T follicular helper cell (primary cell): ENCODE results near the gene DCP1B.
A peak's percentile ranks its signal among the peaks of the same experiment; 100 is the strongest.

ENCODE experiments used
- DNase-seq: peaks from one replicate; pipeline ENCODE4 v3.0.0-alpha.2; 2020; ENCODE audit warnings: low read depth
- total RNA-seq, 2 experiments: gene quantifications; one replicate each; lab custom pipeline; 2026; lab: John Stamatoyannopoulos, UW

The DCP1B gene
- 11.5 to 23.3 reads per million in 2 experiments for total RNA-seq

- DNase-seq, result peak; percentile 87
Measured at GRCh38 chr12:2004113-2004929, at the start of gene DCP1B. DCP1B (minus strand) TSS chr12:2004457; CDS start chr12:2004431, 26 bp downstream.

GRCh38 chr12:2053691-2054090 lies 49.4 kb upstream of the DCP1B start:
- DNase-seq, result no peak

- DNase-seq, result peak; percentile 10
Measured at GRCh38 chr12:2052826-2053678, 48.8 kb upstream of the DCP1B start, which contains the start of gene CACNA1C. CACNA1C (plus strand) TSS chr12:2052987; CDS start chr12:2053563, 576 bp downstream.

- DNase-seq, result no peak
Measured at GRCh38 chr12:2051700-2052621, 47.7 kb upstream of the DCP1B start.

- no peak for DNase-seq
Measured at GRCh38 chr12:2049604-2050540, 45.6 kb upstream of the DCP1B start.

- no peak for DNase-seq
Measured at GRCh38 chr12:2047752-2048151, 43.5 kb upstream of the DCP1B start.

- DNase-seq, result no peak
Measured at GRCh38 chr12:2046957-2047356, 42.7 kb upstream of the DCP1B start.

- DNase-seq, result no peak
Measured at GRCh38 chr12:2044165-2044564, 39.9 kb upstream of the DCP1B start.

- no peak for DNase-seq
Measured at GRCh38 chr12:2043054-2043453, 38.8 kb upstream of the DCP1B start.

GRCh38 chr12:2039034-2039433 lies 34.8 kb upstream of the DCP1B start:
- no peak for DNase-seq

- DNase-seq, result no peak
Measured at GRCh38 chr12:2035431-2036055, 31.3 kb upstream of the DCP1B start.

GRCh38 chr12:2034633-2035430 lies 30.6 kb upstream of the DCP1B start:
- peak; percentile 71 for DNase-seq

GRCh38 chr12:2032506-2032905 lies 28.2 kb upstream of the DCP1B start:
- DNase-seq, result no peak

GRCh38 chr12:2029851-2030250 lies 25.6 kb upstream of the DCP1B start:
- DNase-seq, result no peak

- DNase-seq, result no peak
Measured at GRCh38 chr12:2027351-2027750, 23.1 kb upstream of the DCP1B start.

- no peak for DNase-seq
Measured at GRCh38 chr12:2023365-2023764, 19.1 kb upstream of the DCP1B start.

GRCh38 chr12:2020511-2020910 lies 16.3 kb upstream of the DCP1B start:
- DNase-seq, result no peak

GRCh38 chr12:2019126-2019525 lies 14.9 kb upstream of the DCP1B start:
- no peak for DNase-seq

- DNase-seq, result no peak
Measured at GRCh38 chr12:2018391-2018790, 14.1 kb upstream of the DCP1B start.
